ENCODE results near the gene ATG10.
A peak's percentile ranks its signal among the peaks of the same experiment; 100 is the strongest.

ATG10 gene

GRCh38 chr5:82158755-82159413, 187.1 kb downstream of the ATG10 start:
- DNase-seq (ENCODE audit: insufficient read length, low spot score): peak; percentile 21
- FAIRE-seq: no peak

- FAIRE-seq (no peak), DNase-seq (ENCODE audit: insufficient read length, low spot score) (no peak)
Measured at GRCh38 chr5:82160948-82161347, 189.1 kb downstream of the ATG10 start.

DNA sequence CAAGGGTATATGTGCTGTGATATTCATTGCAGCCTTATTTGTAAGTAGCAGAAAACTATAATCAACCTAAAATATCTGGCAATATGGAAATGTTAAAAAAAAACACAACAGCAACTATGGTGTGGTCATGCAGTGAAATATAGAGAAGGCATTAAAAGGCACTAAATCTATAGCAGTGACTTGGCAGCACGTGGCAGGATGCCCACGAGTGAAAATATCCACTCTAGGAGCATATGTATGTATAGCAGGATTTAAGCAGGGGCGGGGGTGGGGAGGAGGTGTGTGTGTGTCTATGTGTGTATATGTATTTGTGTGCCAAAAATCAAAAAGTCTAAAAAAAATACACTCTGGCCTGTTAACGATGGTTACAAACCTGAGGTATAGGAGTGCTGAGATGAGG, 190.8 kb downstream of the ATG10 start:
- no peak for DNase-seq (ENCODE audit: insufficient read length, low spot score)
- FAIRE-seq: no peak

GRCh38 chr5:82163452-82164175, 191.8 kb downstream of the ATG10 start:
- no peak for DNase-seq (ENCODE audit: insufficient read length, low spot score)
- FAIRE-seq: no peak

GRCh38 chr5:82164176-82164976, 192.6 kb downstream of the ATG10 start:
- FAIRE-seq (no peak), DNase-seq (ENCODE audit: insufficient read length, low spot score) (no peak)

- no peak for FAIRE-seq
Measured at GRCh38 chr5:82164977-82165713, 193.3 kb downstream of the ATG10 start.

GRCh38 chr5:82165740-82166530, 194.1 kb downstream of the ATG10 start:
- FAIRE-seq: no peak
- DNase-seq (ENCODE audit: insufficient read length, low spot score): peak; percentile 56

More at GRCh38 chr5:82164977-82165713, 193.3 kb downstream of the ATG10 start:
- no peak for DNase-seq (ENCODE audit: insufficient read length, low spot score)

- DNase-seq (ENCODE audit: insufficient read length, low spot score) (no peak), FAIRE-seq (no peak)
Measured at GRCh38 chr5:82167372-82167935, 195.6 kb downstream of the ATG10 start.

- no peak for FAIRE-seq
- no peak for DNase-seq (ENCODE audit: insufficient read length, low spot score)
Measured at GRCh38 chr5:82168294-82168693, 196.5 kb downstream of the ATG10 start.

DNA sequence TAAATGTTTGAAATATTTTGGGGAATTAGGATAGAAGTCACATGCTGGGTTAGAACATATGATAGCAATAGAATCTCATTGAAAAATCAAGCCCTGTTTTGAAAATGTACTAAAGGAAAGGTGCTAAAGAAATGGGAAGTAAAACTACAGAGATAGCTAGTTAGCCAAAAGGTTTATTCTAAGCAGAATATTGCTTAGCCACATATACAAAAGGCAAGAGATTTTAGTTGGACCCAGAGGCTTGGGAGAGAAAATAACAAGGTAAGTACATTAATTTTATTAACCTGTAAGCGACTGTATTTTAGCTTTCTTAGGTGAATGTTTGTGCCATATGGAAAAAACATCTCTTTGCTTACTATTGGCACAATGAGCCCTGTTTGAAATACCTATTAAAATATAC, 198.1 kb downstream of the ATG10 start:
- DNase-seq (ENCODE audit: insufficient read length, low spot score) (no peak), FAIRE-seq (no peak)

- no peak for FAIRE-seq
- peak; percentile 15 for DNase-seq (ENCODE audit: insufficient read length, low spot score)
Measured at GRCh38 chr5:82174128-82174918, 202.5 kb downstream of the ATG10 start.

- FAIRE-seq (no peak), DNase-seq (ENCODE audit: insufficient read length, low spot score) (no peak)
Measured at GRCh38 chr5:82174919-82175219, 203.0 kb downstream of the ATG10 start.

- DNase-seq (ENCODE audit: insufficient read length, low spot score) (no peak), FAIRE-seq (no peak)
Measured at GRCh38 chr5:82176115-82176814, 204.4 kb downstream of the ATG10 start.

GRCh38 chr5:82178378-82178777, 206.6 kb downstream of the ATG10 start:
- DNase-seq (ENCODE audit: insufficient read length, low spot score) (no peak), FAIRE-seq (no peak)

DNA sequence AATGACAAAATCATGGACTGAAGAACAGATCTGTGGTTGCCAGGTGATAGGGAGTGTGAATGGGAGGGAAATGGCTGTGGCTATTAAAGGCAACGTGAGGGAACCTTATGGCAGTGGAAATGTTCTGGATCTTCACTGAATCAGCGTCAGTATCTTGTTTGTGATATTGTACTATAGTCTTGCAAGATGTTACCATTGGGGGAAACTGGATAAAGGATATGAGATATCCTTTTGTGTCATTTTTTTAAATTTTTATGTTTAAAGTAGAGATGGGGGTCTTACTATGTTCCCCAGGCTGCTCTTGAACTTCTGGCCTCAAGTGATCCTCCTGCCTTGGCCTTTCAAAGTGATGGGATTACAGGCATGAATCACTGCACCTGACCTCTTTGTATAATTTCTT, 210.8 kb downstream of the ATG10 start:
- DNase-seq (ENCODE audit: insufficient read length, low spot score) (no peak), FAIRE-seq (no peak)

- DNase-seq (ENCODE audit: insufficient read length, low spot score): no peak
- no peak for FAIRE-seq
Measured at GRCh38 chr5:82183828-82184227, 212.0 kb downstream of the ATG10 start.

GRCh38 chr5:82185851-82186250, 214.0 kb downstream of the ATG10 start:
- FAIRE-seq (no peak), DNase-seq (ENCODE audit: insufficient read length, low spot score) (no peak)

DNA sequence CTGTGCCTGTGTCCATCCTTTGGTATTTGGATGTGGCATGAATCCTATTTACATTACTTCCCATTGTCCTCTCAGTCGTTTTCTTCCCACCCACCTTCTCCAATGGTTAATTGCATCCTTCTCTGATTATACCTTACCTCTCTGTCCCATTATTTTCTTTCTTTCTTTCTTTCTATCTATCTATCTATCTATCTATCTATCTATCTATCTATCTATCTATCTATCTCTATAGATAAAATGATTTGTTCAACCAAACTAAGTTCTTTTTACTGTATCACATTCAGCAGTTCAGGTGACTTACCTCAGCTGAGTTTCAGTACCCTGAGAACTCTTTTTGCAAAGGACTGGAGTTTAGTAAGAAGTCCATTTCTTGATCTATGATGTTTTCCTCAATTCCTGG, 225.7 kb downstream of the ATG10 start:
- FAIRE-seq (no peak), DNase-seq (ENCODE audit: insufficient read length, low spot score) (no peak)

DNA sequence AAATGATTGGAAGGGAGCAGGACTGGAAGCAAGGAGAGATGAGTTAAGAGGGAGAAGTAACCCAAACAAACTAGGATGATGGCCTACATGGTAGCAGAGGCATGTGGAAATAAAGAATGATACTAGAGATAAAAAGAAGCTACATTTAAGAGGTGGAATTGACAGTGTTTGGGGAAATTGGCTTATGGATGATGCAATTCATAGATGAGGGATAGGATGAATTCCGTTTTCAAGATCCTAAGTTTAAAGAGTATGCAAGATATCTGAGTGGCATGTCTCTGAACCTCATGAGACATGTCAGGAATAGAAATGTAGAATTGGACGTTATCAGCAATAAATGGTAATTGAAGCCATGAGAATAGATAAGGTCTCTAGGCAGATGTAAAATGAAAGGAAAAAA, 232.7 kb downstream of the ATG10 start:
- FAIRE-seq: no peak
- no peak for DNase-seq (ENCODE audit: insufficient read length, low spot score)
